ENCODE results near the gene TMCC1.
"Not testable (repeated sequence)": the region's sequence is repeated elsewhere in the genome, so short reads cannot be mapped to it uniquely, and the experiment has no call there.

The TMCC1 gene

GRCh38 chr3:129766135-129766534, 127.4 kb downstream of the TMCC1 start:
- Histone ChIP-seq H3K9me3 (ENCODE audit: low read length) (no peaks in the 10 kb centered on the region), H3K4me3 (ENCODE audit: low read depth in 1 of 2, low read length in 2 of 2) (no peak overlapping the region), H3K9ac (ENCODE audit: low read length) (no peak overlapping the region), H3K27ac (ENCODE audit: low read depth, low read length) (no peak overlapping the region), H3K36me3 (ENCODE audit: insufficient read depth, low read length) (no peaks in the 10 kb centered on the region), H3K27me3 (ENCODE audit: control insufficient read depth in 1 of 2, insufficient read depth in 2 of 2, low read length in 2 of 2) (no peaks in the 10 kb centered on the region), H3K4me1 (ENCODE audit: insufficient read depth, low read length) (no peaks in the 10 kb centered on the region)

- no peak overlapping the region for H3K4me3 ChIP-seq (ENCODE audit: low read depth in 1 of 2, low read length in 2 of 2)
- H3K4me1 ChIP-seq (ENCODE audit: insufficient read depth, low read length): no peaks in the 10 kb centered on the region
- no peak overlapping the region for H3K27ac ChIP-seq (ENCODE audit: low read depth, low read length)
- H3K36me3 ChIP-seq (ENCODE audit: insufficient read depth, low read length): no peaks in the 10 kb centered on the region
- H3K9me3 ChIP-seq (ENCODE audit: low read length): no peaks in the 10 kb centered on the region
- no peak overlapping the region for H3K9ac ChIP-seq (ENCODE audit: low read length)
- H3K27me3 ChIP-seq (ENCODE audit: control insufficient read depth in 1 of 2, insufficient read depth in 2 of 2, low read length in 2 of 2): no peaks in the 10 kb centered on the region
Measured at GRCh38 chr3:129764090-129764489, 129.4 kb downstream of the TMCC1 start.

- Histone ChIP-seq H3K9ac (ENCODE audit: low read length) (no peak overlapping the region), H3K4me3 (ENCODE audit: low read depth in 1 of 2, low read length in 2 of 2) (no peak overlapping the region), H3K36me3 (ENCODE audit: insufficient read depth, low read length) (no peaks in the 10 kb centered on the region), H3K27me3 (ENCODE audit: control insufficient read depth in 1 of 2, insufficient read depth in 2 of 2, low read length in 2 of 2) (no peaks in the 10 kb centered on the region), H3K4me1 (ENCODE audit: insufficient read depth, low read length) (peaks cover 4% of the 10 kb centered on the region), H3K27ac (ENCODE audit: low read depth, low read length) (no peak overlapping the region), H3K9me3 (ENCODE audit: low read length) (no peaks in the 10 kb centered on the region)
Measured at GRCh38 chr3:129758785-129759320, 134.7 kb downstream of the TMCC1 start.

- Histone ChIP-seq H3K27ac (ENCODE audit: low read depth, low read length) (no peak overlapping the region), H3K36me3 (ENCODE audit: insufficient read depth, low read length) (no peaks in the 10 kb centered on the region), H3K27me3 (ENCODE audit: control insufficient read depth in 1 of 2, insufficient read depth in 2 of 2, low read length in 2 of 2) (no peaks in the 10 kb centered on the region)
Measured at GRCh38 chr3:129758306-129758705, 135.2 kb downstream of the TMCC1 start.

GRCh38 chr3:129756871-129757270, 136.6 kb downstream of the TMCC1 start:
- Histone ChIP-seq H3K36me3 (ENCODE audit: insufficient read depth, low read length) (no peaks in the 10 kb centered on the region), H3K27me3 (ENCODE audit: control insufficient read depth in 1 of 2, insufficient read depth in 2 of 2, low read length in 2 of 2) (no peaks in the 10 kb centered on the region), H3K9ac (ENCODE audit: low read length) (no peak overlapping the region), H3K4me3 (ENCODE audit: low read depth in 1 of 2, low read length in 2 of 2) (no peak overlapping the region), H3K27ac (ENCODE audit: low read depth, low read length) (no peak overlapping the region), H3K9me3 (ENCODE audit: low read length) (no peaks in the 10 kb centered on the region), H3K4me1 (ENCODE audit: insufficient read depth, low read length) (peaks cover 4% of the 10 kb centered on the region)

More at GRCh38 chr3:129758306-129758705, 135.2 kb downstream of the TMCC1 start:
- H3K9me3 ChIP-seq (ENCODE audit: low read length): no peaks in the 10 kb centered on the region
- no peak overlapping the region for H3K9ac ChIP-seq (ENCODE audit: low read length)
- peaks cover 4% of the 10 kb centered on the region for H3K4me1 ChIP-seq (ENCODE audit: insufficient read depth, low read length)
- H3K4me3 ChIP-seq (ENCODE audit: low read depth in 1 of 2, low read length in 2 of 2): no peak overlapping the region

GRCh38 chr3:129751105-129751504, 142.4 kb downstream of the TMCC1 start:
- H3K36me3 ChIP-seq (ENCODE audit: insufficient read depth, low read length); H3K9me3 ChIP-seq (ENCODE audit: low read length); H3K9ac ChIP-seq (ENCODE audit: low read length): not testable (repeated sequence)

GRCh38 chr3:129749692-129750091, 143.8 kb downstream of the TMCC1 start:
- H3K4me1 ChIP-seq (ENCODE audit: insufficient read depth, low read length): peaks cover 10% of the 10 kb centered on the region
- H3K9me3 ChIP-seq (ENCODE audit: low read length): no peaks in the 10 kb centered on the region
- no peak overlapping the region for H3K9ac ChIP-seq (ENCODE audit: low read length)
- H3K4me3 ChIP-seq (ENCODE audit: low read depth in 1 of 2, low read length in 2 of 2): no peak overlapping the region
- no peak overlapping the region for H3K27ac ChIP-seq (ENCODE audit: low read depth, low read length)
- H3K36me3 ChIP-seq (ENCODE audit: insufficient read depth, low read length): no peaks in the 10 kb centered on the region
- no peaks in the 10 kb centered on the region for H3K27me3 ChIP-seq (ENCODE audit: control insufficient read depth in 1 of 2, insufficient read depth in 2 of 2, low read length in 2 of 2)

More at GRCh38 chr3:129751105-129751504, 142.4 kb downstream of the TMCC1 start:
- H3K27me3 ChIP-seq (ENCODE audit: control insufficient read depth in 1 of 2, insufficient read depth in 2 of 2, low read length in 2 of 2); H3K27ac ChIP-seq (ENCODE audit: low read depth, low read length); H3K4me1 ChIP-seq (ENCODE audit: insufficient read depth, low read length); H3K4me3 ChIP-seq (ENCODE audit: low read depth in 1 of 2, low read length in 2 of 2): not testable (repeated sequence)

GRCh38 chr3:129747992-129748391, 145.5 kb downstream of the TMCC1 start:
- Histone ChIP-seq H3K36me3 (ENCODE audit: insufficient read depth, low read length) (no peaks in the 10 kb centered on the region), H3K27ac (ENCODE audit: low read depth, low read length) (no peak overlapping the region), H3K4me1 (ENCODE audit: insufficient read depth, low read length) (peaks cover 10% of the 10 kb centered on the region), H3K9ac (ENCODE audit: low read length) (no peak overlapping the region), H3K27me3 (ENCODE audit: control insufficient read depth in 1 of 2, insufficient read depth in 2 of 2, low read length in 2 of 2) (no peaks in the 10 kb centered on the region), H3K9me3 (ENCODE audit: low read length) (no peaks in the 10 kb centered on the region), H3K4me3 (ENCODE audit: low read depth in 1 of 2, low read length in 2 of 2) (no peak overlapping the region)

- H3K9ac ChIP-seq (ENCODE audit: low read length): no peak overlapping the region
- H3K4me1 ChIP-seq (ENCODE audit: insufficient read depth, low read length): peaks cover 10% of the 10 kb centered on the region
- H3K4me3 ChIP-seq (ENCODE audit: low read depth in 1 of 2, low read length in 2 of 2): no peak overlapping the region
- H3K27me3 ChIP-seq (ENCODE audit: control insufficient read depth in 1 of 2, insufficient read depth in 2 of 2, low read length in 2 of 2): no peaks in the 10 kb centered on the region
- H3K9me3 ChIP-seq (ENCODE audit: low read length): no peaks in the 10 kb centered on the region
- no peaks in the 10 kb centered on the region for H3K36me3 ChIP-seq (ENCODE audit: insufficient read depth, low read length)
- no peak overlapping the region for H3K27ac ChIP-seq (ENCODE audit: low read depth, low read length)
Measured at GRCh38 chr3:129747136-129747535, 146.4 kb downstream of the TMCC1 start.

- no peaks in the 10 kb centered on the region for H3K27me3 ChIP-seq (ENCODE audit: control insufficient read depth in 1 of 2, insufficient read depth in 2 of 2, low read length in 2 of 2)
- peaks cover 10% of the 10 kb centered on the region for H3K4me1 ChIP-seq (ENCODE audit: insufficient read depth, low read length)
- no peaks in the 10 kb centered on the region for H3K36me3 ChIP-seq (ENCODE audit: insufficient read depth, low read length)
- no peak overlapping the region for H3K9ac ChIP-seq (ENCODE audit: low read length)
- H3K9me3 ChIP-seq (ENCODE audit: low read length): no peaks in the 10 kb centered on the region
- H3K4me3 ChIP-seq (ENCODE audit: low read depth in 1 of 2, low read length in 2 of 2): no peak overlapping the region
- no peak overlapping the region for H3K27ac ChIP-seq (ENCODE audit: low read depth, low read length)
Measured at GRCh38 chr3:129746629-129747028, 146.9 kb downstream of the TMCC1 start.

GRCh38 chr3:129745253-129745652, 148.3 kb downstream of the TMCC1 start:
- no peaks in the 10 kb centered on the region for H3K27me3 ChIP-seq (ENCODE audit: control insufficient read depth in 1 of 2, insufficient read depth in 2 of 2, low read length in 2 of 2)
- H3K9me3 ChIP-seq (ENCODE audit: low read length): no peaks in the 10 kb centered on the region
- H3K4me3 ChIP-seq (ENCODE audit: low read depth in 1 of 2, low read length in 2 of 2): no peak overlapping the region
- no peak overlapping the region for H3K27ac ChIP-seq (ENCODE audit: low read depth, low read length)
- H3K4me1 ChIP-seq (ENCODE audit: insufficient read depth, low read length): peaks cover 10% of the 10 kb centered on the region
- H3K36me3 ChIP-seq (ENCODE audit: insufficient read depth, low read length): no peaks in the 10 kb centered on the region
- no peak overlapping the region for H3K9ac ChIP-seq (ENCODE audit: low read length)

- Histone ChIP-seq H3K9ac (ENCODE audit: low read length) (no peak overlapping the region), H3K27me3 (ENCODE audit: control insufficient read depth in 1 of 2, insufficient read depth in 2 of 2, low read length in 2 of 2) (no peaks in the 10 kb centered on the region), H3K4me3 (ENCODE audit: low read depth in 1 of 2, low read length in 2 of 2) (no peak overlapping the region), H3K27ac (ENCODE audit: low read depth, low read length) (no peak overlapping the region), H3K4me1 (ENCODE audit: insufficient read depth, low read length) (peaks cover 9% of the 10 kb centered on the region), H3K9me3 (ENCODE audit: low read length) (no peaks in the 10 kb centered on the region), H3K36me3 (ENCODE audit: insufficient read depth, low read length) (no peaks in the 10 kb centered on the region)
Measured at GRCh38 chr3:129741794-129742193, 151.7 kb downstream of the TMCC1 start.
